ENCODE results near the gene NDFIP2. TPM values are rescaled to one million over a fixed set of nuclear protein-coding genes. Genes with fewer than 3 reads are reported as not detected.

The NDFIP2 gene
- polyA plus RNA-seq, 3 donors = 54.5 to 59.0 (median 54.9) TPM

DNA sequence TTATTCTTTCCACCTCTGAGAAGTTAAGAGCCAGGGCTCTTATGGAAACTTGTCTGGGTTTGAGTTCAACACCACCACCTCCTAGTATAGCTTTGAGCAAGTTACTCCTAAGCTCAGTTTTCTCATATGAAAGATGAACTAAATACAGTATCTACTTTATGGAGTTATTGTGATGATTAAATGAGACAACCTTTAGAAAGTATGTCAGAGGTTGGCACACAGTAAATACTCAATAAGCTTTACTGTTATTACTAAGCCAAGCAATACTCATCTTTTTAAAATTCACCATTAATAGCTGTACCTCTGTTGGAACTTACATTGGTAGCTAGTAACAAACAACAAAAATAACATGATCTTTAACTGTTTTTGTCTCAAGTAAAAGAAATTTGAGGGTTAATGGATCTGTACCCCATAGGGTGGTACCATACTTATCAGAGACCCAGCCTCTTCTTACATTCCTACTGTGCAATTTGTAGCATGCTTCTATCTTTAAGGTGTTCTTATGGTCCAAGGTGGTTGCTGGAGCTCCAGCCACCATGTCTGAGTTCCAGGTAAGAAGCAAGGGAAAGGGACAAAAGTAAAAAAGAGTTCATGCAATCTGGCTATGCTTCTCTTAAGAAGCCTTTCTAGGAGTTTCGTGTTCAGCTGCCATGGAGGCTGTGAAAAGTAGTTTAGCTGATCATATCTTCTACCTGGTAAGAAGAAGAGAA, 24.1 kb upstream of the NDFIP2 start:
- no peak for DNase-seq

GRCh38 chr13:79457390-79457789, 23.6 kb upstream of the NDFIP2 start:
- no peak for DNase-seq

GRCh38 chr13:79457948-79458347, 23.0 kb upstream of the NDFIP2 start:
- DNase-seq = no peak

DNA sequence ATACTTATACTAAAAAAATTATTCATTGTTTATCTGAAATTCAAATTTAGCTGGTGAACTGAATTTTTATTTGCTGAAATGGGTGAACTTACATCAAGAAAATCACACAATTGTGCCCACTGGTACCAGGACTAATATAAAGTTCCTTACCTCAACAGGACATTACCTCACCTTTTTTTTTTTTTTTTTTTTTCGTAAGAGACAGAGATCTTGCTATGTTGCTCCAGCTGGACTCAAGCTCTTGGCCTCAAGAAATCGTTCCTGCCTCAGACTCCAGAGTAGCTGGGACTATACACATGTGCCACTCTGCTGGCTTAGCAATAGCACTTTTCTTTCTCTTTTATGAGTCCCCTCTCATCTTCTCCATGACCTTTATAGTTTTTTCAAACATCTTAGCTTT, 22.5 kb upstream of the NDFIP2 start:
- no peak for DNase-seq

- no peak for DNase-seq
Observed at GRCh38 chr13:79459906-79460305, 21.0 kb upstream of the NDFIP2 start.

DNA sequence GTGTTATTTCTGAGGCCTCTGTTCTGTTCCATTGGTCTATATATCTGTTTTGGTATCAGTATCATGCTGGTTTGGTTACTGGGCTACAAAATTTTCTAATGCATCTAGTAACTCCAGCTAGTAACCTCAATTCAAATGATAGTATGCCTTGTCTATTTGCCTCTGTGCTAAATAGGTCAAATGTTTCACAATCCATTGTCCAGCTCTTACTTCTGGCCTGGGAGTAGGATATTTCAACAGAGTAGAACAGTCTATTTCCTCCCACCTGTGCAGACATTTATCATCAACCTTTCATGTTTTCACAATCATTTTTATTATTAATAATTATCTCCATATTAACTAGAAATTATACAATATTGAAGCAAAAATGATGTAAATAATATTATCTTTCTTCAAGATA, 18.1 kb upstream of the NDFIP2 start:
- DNase-seq = no peak

- no peak for DNase-seq
Observed at GRCh38 chr13:79463604-79464003, 17.4 kb upstream of the NDFIP2 start.

DNA sequence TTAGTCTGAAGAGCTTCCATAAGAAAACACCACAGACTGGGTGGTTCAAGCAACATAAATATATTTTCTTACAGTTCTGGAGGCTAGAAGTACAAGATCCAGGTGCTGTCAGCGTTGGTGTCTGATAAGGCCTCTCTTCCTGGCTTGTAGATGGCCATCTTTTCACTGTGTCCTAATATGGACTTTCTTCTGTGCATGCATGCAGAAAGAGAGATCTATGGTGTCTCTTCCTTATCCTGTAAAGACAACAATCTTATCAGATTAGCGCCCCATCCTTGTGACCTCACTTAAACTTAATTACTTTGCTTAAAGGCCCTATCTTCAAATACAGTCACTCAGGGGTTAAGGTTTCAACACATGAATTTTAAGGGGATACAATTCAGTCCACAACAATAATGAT, 14.1 kb upstream of the NDFIP2 start:
- DNase-seq = no peak

GRCh38 chr13:79468402-79468801, 12.6 kb upstream of the NDFIP2 start:
- DNase-seq = no peak

DNA sequence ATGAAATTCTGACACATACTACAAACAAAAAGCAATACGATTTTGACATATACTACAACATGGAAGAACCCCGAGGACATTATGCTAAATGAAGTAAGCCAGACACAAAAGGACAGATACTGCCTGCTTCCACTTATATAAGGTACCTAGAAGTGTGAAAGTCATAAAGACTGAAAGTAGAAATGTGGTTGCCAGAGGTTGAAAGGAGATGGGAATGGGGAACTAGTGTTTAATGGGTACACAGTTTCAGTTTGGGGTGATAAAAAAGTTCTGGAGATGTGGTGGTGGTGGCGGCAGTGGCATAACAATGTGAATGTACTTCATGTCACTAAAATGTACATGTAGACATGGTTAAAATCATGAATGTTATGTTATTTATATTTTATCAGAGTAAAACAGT, 12.1 kb upstream of the NDFIP2 start:
- DNase-seq = no peak

DNA sequence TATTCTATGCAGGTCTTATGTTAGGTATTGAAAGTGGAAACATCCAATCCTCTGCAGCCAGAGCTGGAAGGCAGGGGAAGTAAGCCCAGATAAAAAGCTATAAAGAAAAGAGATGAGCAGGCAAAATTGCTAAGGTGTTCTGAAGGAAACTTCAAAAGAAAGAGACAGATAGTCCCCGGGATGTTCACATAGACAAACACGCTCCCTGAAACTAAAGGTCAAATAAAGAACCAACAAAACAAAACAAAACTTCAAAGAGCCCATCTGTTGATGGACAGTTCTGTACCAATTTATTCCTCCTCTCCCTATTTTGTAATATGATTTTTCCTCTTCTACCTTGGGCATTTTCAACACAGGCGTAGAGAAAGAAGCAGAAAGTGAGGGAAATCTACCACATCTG, 11.3 kb upstream of the NDFIP2 start:
- DNase-seq = no peak

- no peak for DNase-seq
Observed at GRCh38 chr13:79470666-79471065, 10.3 kb upstream of the NDFIP2 start.

DNA sequence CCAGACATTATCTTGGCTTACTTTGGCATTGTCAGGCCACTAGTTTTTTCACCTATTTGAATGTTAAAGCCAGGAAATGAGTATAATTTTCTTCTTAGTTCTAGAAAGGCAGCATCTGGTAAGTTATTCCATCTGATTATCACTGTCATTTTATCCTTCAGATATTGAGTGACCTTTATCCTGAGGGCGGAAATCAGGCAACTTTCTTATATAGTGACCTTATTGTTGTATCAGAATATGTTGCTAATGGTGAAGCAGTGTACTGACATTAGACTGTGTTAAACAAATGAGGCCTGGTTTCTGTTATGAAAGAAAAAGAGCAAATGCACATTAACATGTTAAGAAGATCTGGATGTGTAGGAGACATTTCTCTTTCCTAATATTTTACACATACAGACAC, 5.4 kb upstream of the NDFIP2 start:
- no peak for DNase-seq

- no peak for DNase-seq
Observed at GRCh38 chr13:79477968-79478367, 3.0 kb upstream of the NDFIP2 start.

- no peak for DNase-seq
Observed at GRCh38 chr13:79479882-79480281, 1.1 kb upstream of the NDFIP2 start.

- DNase-seq = no peak
Observed at GRCh38 chr13:79481685-79482052, 714 bp downstream of the NDFIP2 start.

DNA sequence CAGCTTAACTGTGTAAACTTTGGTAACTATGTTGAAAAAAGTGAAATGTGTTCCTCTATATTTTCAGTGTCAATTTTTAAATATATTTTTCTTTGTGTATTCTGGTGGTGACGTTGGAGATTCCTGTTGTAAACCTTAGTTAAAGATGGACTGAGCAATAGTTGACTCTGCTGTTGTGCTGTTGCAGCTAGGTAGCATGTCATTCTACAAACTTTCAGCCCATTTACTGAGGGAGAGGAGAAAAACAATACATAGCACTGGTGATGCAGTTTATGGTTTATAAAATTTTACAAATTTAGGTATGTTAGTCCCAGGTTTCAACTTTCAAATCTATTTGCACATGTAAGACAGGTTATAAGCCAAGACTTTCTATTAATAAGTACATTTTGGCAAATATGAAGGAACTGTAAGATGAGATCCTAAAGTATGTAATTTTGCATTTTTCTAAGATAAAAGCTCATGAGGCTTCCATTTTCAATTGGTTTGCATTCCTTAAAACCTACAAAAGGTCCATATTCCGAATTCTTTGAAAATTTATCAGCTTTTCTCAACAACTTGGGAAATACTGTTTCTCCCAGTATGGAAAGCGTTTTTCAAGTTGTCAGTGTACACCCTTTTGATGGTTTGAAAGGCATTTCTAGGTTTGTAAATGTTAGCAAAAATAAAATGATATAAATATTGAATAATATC, 1.5 kb downstream of the NDFIP2 start:
- no peak for DNase-seq

GRCh38 chr13:79483086-79483706, 2.2 kb downstream of the NDFIP2 start:
- no peak for DNase-seq

- DNase-seq = peak; percentile 39
Observed at GRCh38 chr13:79485014-79485811, 4.3 kb downstream of the NDFIP2 start.

GRCh38 chr13:79486433-79487188, 5.7 kb downstream of the NDFIP2 start:
- no peak for DNase-seq

DNA sequence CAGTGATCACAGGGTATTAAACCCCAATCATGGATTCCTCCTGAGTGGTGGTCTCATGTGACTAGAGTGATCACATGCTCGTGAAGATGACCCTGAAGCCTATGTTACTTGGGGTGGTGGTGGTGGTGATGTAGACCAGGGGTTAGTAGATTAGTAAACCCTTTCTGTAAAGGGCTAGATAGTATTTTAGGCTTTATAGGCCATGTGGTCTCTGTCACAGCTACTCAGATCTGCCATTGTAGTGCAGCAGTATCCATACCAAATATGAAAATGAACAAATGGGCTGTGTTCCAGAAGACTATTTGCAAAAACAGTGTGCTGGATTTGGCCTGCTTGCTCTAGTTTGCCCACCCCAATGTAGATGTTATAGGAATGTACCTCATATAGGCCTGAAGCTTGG, 9.4 kb downstream of the NDFIP2 start:
- DNase-seq = no peak

DNA sequence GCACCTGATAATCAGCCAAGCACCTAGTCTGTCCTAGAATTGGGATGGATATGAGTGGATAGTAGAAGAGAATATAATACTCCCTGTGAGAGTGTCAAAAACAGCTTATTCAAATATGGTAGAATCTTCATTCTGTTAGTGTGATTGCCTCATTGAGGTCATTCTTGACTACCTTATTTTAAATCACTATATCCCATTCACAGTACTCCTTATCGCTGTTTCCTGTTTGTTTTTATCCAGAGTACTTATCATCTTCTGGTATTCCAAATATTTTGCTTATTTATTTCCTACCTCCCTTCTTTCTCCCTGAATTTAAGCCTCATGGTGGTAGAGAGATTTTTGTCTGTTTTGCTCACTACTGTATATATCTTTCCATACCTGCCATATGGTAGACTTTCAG, 9.9 kb downstream of the NDFIP2 start:
- DNase-seq = no peak
